Ascending aorta (tissue), 2 donors: ENCODE measurements around the gene MFNG. TPM values are rescaled to one million over a fixed set of nuclear protein-coding genes. Genes with fewer than 3 reads are reported as not detected.

Experiments
- DNase-seq, 2 donors: peaks; one replicate each; pipeline ENCODE4 v3.0.0-alpha.2; 2019; ENCODE audit warnings: low spot score in 2 of 2
- H3K27ac ChIP-seq, 2 donors: fragments of 200-600 bp; sonication (generic); one replicate each; pipeline ENCODE4 v1.5.1; 2016 to 2017; ENCODE audit warnings: mild to moderate bottlenecking in 1 of 2
- H3K27me3 ChIP-seq: fragments of 200-600 bp; sonication (generic); one replicate; pipeline ENCODE4 v1.5.1; 2017
- H3K36me3 ChIP-seq, 2 donors: fragments of 200-600 bp; sonication (generic); one replicate each; pipeline ENCODE4 v1.5.1; 2016
- H3K4me1 ChIP-seq, 2 donors: fragments of 200-600 bp; sonication (generic); one replicate each; pipeline ENCODE4 v1.5.1; 2016 to 2017; ENCODE audit warnings: mild to moderate bottlenecking in 1 of 2
- H3K4me3 ChIP-seq, 2 donors: fragments of 200-600 bp; sonication (generic); one replicate each; pipeline ENCODE4 v1.5.1; 2016 to 2017; ENCODE audit warnings: mild to moderate bottlenecking in 1 of 2
- H3K9me3 ChIP-seq, 2 donors: fragments of 200-600 bp; sonication (generic); one replicate each; pipeline ENCODE4 v1.5.1; 2016
- CTCF ChIP-seq, 3 experiments: fragments of 200-600 bp in 2 of 3; fragments of 450-650 bp in 1 of 3; sonication (generic) in 2 of 3; IDR thresholded peaks; one replicate each; pipeline ENCODE4 v1.5.1; 2016 to 2019; ENCODE audit warnings: antibody characterized with exemption in 3 of 3, mild to moderate bottlenecking in 1 of 3, moderate library complexity in 1 of 3
- intact Hi-C: fragments of 100-400 bp; cut with DNase I; formaldehyde crosslinking; loops from one replicate; pipeline ENCODE4 v1.15.1; 2023
- total RNA-seq: library from RNA; depleted of rRNA; stranded (reverse); fragments of >200 nt; gene quantifications from one replicate; pipeline ENCODE4 v1.1.0, GENCODE V29; 2016

Gene MFNG
- total RNA-seq, 1 donor from 2014 or later, result 101 TPM

GRCh38 chr22:37448516-37449127 lies 37.6 kb downstream of the MFNG start:
- no peaks in the 10 kb centered on the region for H3K36me3 ChIP-seq
- TF ChIP-seq CTCF (IDR thresholded peaks at IDR 0.05), result no peak
- intact Hi-C loops, result no loop called here
- H3K4me1 ChIP-seq, result no peaks in the 10 kb centered on the region
- H3K27ac ChIP-seq, result no peak overlapping the region
- H3K4me3 ChIP-seq, result no peak overlapping the region
- H3K27me3 ChIP-seq, result no peaks in the 10 kb centered on the region
- H3K9me3 ChIP-seq, result no peaks in the 10 kb centered on the region
- no peak for DNase-seq

- H3K36me3 ChIP-seq, result no peaks in the 10 kb centered on the region
- H3K27ac ChIP-seq, result no peak overlapping the region
- no peaks in the 10 kb centered on the region for H3K27me3 ChIP-seq
- H3K9me3 ChIP-seq, result no peaks in the 10 kb centered on the region
- no peaks in the 10 kb centered on the region for H3K4me1 ChIP-seq
- H3K4me3 ChIP-seq, result no peak overlapping the region
- intact Hi-C loops, result no loop called here
- no peak for DNase-seq
- TF ChIP-seq CTCF (IDR thresholded peaks at IDR 0.05), result no peak
Observed at GRCh38 chr22:37445501-37445900, 40.7 kb downstream of the MFNG start.

- no peak for TF ChIP-seq CTCF (IDR thresholded peaks at IDR 0.05)
- H3K27me3 ChIP-seq, result no peaks in the 10 kb centered on the region
- intact Hi-C loops, result no loop called here
Observed at GRCh38 chr22:37443977-37444376, 42.2 kb downstream of the MFNG start.

GRCh38 chr22:37443086-37443485 lies 43.1 kb downstream of the MFNG start:
- no peaks in the 10 kb centered on the region for H3K4me1 ChIP-seq
- DNase-seq, result no peak
- H3K27me3 ChIP-seq, result no peaks in the 10 kb centered on the region
- intact Hi-C loops, result no loop called here
- H3K36me3 ChIP-seq, result no peaks in the 10 kb centered on the region
- no peak for TF ChIP-seq CTCF (IDR thresholded peaks at IDR 0.05)
- no peak overlapping the region for H3K27ac ChIP-seq
- no peak overlapping the region for H3K4me3 ChIP-seq
- H3K9me3 ChIP-seq, result no peaks in the 10 kb centered on the region

More at GRCh38 chr22:37443977-37444376, 42.2 kb downstream of the MFNG start:
- Histone ChIP-seq H3K9me3 (no peaks in the 10 kb centered on the region), H3K36me3 (no peaks in the 10 kb centered on the region), H3K4me3 (no peak overlapping the region), H3K4me1 (no peaks in the 10 kb centered on the region), H3K27ac (no peak overlapping the region)
- DNase-seq, result no peak

GRCh38 chr22:37442537-37442936 lies 43.6 kb downstream of the MFNG start:
- H3K27me3 ChIP-seq, result no peaks in the 10 kb centered on the region
- H3K36me3 ChIP-seq, result no peaks in the 10 kb centered on the region
- no peaks in the 10 kb centered on the region for H3K4me1 ChIP-seq
- intact Hi-C loops, result no loop called here
- no peak overlapping the region for H3K4me3 ChIP-seq
- no peaks in the 10 kb centered on the region for H3K9me3 ChIP-seq
- no peak overlapping the region for H3K27ac ChIP-seq
- no peak for TF ChIP-seq CTCF (IDR thresholded peaks at IDR 0.05)
- DNase-seq, result no peak

GRCh38 chr22:37442135-37442534 lies 44.0 kb downstream of the MFNG start:
- Histone ChIP-seq H3K27me3 (no peaks in the 10 kb centered on the region), H3K9me3 (no peaks in the 10 kb centered on the region), H3K4me3 (no peak overlapping the region), H3K27ac (no peak overlapping the region), H3K4me1 (no peaks in the 10 kb centered on the region), H3K36me3 (no peaks in the 10 kb centered on the region)
- DNase-seq, result no peak
- no peak for TF ChIP-seq CTCF (IDR thresholded peaks at IDR 0.05)
- intact Hi-C loops, result no loop called here
